Astrocyte (in vitro differentiated cells and primary cell): ENCODE data around the gene ALDOA.

ENCODE experiments used
- CTCF ChIP-seq: IDR thresholded peaks from 2 replicates; pipeline ENCODE4 v1.5.1; 2011; ENCODE audit warnings: low read depth, mild to moderate bottlenecking, inconsistent platforms, low read length, moderate library complexity; ENCODE audit not compliant: insufficient read depth
- EZH2 ChIP-seq: IDR thresholded peaks from 2 replicates; pipeline ENCODE4 v1.6.1; 2012; ENCODE audit warnings: mild to moderate bottlenecking, low read length, inconsistent platforms; ENCODE audit not compliant: insufficient read depth

DNA sequence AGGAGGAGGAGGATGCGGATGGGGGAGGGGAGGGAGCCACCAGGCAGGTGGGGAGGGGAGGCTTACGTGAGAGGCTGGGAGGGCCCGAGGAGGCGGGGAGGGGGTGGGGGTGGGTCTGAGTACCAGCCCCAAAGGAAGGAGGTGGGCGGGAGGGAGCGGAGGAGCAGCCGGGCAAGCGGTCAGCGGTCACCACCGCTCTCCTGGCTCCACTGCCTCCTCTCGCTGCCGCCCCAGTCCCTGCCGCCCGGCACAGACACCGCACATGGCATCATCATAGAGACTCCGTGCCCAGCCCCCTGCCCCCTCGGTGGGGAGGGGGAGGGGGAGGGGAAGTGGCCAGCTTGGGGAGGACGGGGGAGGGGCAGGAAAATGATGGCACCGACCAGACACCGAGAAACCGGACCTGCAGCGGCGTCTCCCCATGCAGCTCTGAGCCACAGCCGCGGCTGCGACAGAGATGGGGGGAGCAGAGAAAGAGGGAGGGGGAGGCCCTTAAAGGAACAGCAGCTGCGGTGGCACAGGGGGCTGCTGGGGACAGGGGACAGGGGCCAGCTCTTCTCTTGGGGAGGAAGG is 34.6 kb upstream of the ALDOA start, which contains the start of gene TLCD3B:
- TF ChIP-seq EZH2: no peak
- no peak for TF ChIP-seq CTCF
